ENCODE data around the gene ARID5A. TPM values are rescaled to one million over a fixed set of nuclear protein-coding genes. Genes with fewer than 3 reads are reported as not detected.

Gene ARID5A
- total and polyA plus RNA-seq, 2 experiments from 2014 or later = 5.5 to 7.7 TPM

DNA sequence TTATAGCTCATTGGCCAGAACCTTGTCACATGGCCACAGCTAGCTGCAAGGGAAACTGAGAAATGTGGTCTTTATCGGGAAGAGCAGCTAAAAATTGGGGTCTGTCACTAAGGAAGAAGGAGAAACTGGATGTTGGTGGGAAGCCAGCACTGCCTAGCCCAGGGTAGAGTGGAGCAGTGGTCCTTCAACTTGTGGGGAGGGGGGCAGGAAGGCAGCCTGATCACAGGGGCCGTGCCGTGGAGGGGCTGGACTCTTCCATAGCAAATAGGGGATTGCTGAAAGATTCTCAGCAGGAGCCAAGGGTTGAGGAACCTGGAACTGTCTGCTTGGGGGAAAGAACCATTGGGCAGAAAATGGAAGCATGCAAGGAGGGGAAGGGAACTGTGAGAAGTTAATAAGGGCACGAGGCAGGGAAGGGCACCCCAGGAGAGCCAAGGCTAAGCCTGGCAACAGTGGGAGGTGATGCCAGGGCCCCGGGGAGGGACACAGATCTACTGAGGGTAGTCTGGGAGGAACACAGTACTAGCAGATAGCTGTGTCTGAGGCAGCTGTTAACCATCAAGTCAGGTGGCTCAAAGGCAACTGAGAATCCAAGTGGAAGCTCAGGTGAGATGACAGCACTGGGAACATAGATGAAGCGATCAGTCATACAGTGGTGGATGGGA is 25.5 kb upstream of the ARID5A start (continued):
- TF ChIP-seq, protein P1, sequence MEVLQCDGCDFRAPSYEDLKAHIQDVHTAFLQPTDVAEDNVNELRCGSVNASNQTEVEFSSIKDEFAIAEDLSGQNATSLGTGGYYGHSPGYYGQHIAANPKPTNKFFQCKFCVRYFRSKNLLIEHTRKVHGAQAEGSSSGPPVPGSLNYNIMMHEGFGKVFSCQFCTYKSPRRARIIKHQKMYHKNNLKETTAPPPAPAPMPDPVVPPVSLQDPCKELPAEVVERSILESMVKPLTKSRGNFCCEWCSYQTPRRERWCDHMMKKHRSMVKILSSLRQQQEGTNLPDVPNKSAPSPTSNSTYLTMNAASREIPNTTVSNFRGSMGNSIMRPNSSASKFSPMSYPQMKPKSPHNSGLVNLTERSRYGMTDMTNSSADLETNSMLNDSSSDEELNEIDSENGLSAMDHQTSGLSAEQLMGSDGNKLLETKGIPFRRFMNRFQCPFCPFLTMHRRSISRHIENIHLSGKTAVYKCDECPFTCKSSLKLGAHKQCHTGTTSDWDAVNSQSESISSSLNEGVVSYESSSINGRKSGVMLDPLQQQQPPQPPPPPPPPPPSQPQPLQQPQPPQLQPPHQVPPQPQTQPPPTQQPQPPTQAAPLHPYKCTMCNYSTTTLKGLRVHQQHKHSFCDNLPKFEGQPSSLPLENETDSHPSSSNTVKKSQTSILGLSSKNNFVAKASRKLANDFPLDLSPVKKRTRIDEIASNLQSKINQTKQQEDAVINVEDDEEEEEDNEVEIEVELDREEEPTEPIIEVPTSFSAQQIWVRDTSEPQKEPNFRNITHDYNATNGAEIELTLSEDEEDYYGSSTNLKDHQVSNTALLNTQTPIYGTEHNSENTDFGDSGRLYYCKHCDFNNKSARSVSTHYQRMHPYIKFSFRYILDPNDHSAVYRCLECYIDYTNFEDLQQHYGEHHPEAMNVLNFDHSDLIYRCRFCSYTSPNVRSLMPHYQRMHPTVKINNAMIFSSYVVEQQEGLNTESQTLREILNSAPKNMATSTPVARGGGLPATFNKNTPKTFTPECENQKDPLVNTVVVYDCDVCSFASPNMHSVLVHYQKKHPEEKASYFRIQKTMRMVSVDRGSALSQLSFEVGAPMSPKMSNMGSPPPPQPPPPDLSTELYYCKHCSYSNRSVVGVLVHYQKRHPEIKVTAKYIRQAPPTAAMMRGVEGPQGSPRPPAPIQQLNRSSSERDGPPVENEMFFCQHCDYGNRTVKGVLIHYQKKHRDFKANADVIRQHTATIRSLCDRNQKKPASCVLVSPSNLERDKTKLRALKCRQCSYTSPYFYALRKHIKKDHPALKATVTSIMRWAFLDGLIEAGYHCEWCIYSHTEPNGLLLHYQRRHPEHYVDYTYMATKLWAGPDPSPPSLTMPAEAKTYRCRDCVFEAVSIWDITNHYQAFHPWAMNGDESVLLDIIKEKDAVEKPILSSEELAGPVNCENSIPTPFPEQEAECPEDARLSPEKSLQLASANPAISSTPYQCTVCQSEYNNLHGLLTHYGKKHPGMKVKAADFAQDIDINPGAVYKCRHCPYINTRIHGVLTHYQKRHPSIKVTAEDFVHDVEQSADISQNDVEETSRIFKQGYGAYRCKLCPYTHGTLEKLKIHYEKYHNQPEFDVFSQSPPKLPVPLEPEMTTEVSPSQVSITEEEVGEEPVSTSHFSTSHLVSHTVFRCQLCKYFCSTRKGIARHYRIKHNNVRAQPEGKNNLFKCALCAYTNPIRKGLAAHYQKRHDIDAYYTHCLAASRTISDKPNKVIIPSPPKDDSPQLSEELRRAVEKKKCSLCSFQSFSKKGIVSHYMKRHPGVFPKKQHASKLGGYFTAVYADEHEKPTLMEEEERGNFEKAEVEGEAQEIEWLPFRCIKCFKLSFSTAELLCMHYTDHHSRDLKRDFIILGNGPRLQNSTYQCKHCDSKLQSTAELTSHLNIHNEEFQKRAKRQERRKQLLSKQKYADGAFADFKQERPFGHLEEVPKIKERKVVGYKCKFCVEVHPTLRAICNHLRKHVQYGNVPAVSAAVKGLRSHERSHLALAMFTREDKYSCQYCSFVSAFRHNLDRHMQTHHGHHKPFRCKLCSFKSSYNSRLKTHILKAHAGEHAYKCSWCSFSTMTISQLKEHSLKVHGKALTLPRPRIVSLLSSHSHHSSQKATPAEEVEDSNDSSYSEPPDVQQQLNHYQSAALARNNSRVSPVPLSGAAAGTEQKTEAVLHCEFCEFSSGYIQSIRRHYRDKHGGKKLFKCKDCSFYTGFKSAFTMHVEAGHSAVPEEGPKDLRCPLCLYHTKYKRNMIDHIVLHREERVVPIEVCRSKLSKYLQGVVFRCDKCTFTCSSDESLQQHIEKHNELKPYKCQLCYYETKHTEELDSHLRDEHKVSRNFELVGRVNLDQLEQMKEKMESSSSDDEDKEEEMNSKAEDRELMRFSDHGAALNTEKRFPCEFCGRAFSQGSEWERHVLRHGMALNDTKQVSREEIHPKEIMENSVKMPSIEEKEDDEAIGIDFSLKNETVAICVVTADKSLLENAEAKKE (CRISPR knock-in tag; IDR thresholded peaks at IDR 0.05) = no peak
- TF ChIP-seq CREB1 (CRISPR knock-in tag; IDR thresholded peaks at IDR 0.05; ENCODE audit: low read depth) (no peak), STAT1 (IDR thresholded peaks at IDR 0.05; ENCODE audit: unreplicated experiment) (no peak)

DNA sequence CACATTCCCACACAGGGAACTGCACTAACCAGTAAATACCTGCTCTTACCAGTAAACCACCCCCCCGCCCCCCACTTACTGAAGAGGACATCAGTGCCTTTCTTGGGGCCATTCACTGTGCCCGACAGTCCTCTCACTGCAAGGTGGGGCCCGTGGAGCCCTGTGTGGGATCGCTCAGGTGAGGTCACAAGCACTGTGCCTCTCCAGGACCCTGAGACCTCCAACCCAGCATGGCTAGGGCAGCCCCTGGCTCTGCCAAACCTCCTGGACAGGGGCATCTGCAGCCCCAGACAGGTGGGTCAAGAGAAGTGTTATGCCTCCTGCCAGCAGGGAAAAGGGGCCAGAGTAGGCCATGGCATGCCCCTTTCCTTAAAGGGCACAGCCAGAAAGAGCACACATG is 24.7 kb upstream of the ARID5A start:
- Mint-ChIP-seq H3K9me3 (peaks cover 18% of the 10 kb centered on the region), H3K4me1 (peaks cover 11% of the 10 kb centered on the region), H3K36me3 (ENCODE audit: low read depth) (peaks cover 6% of the 10 kb centered on the region; the same call in 2 of the 3 replicates), H3K4me3 (no peak overlapping the region), H3K27me3 (ENCODE audit: insufficient read depth, low read depth, poor library complexity) (peaks cover 33% of the 10 kb centered on the region), H3K27ac (no peak overlapping the region)
- Histone ChIP-seq H4K20me1 (replicated peaks; ENCODE audit: insufficient read depth) (no peaks in the 10 kb centered on the region), H3K4me1 (ENCODE audit: insufficient read depth) (peaks cover 3% of the 10 kb centered on the region; the same call in 1 of the 2 replicates), H3K4me2 (no peak overlapping the region), H3K9me2 (ENCODE audit: insufficient read depth) (no peaks in the 10 kb centered on the region), H3K27me3 (ENCODE audit: insufficient read depth) (peaks cover 10% of the 10 kb centered on the region), H2AFZ (no peak overlapping the region), H3F3A (replicated peaks; ENCODE audit: low read depth) (0 out of 2 replicates have a peak, but pooled peaks cover 2% of the 10 kb centered on the region), H3K4me3 (no peak overlapping the region), H3K27ac (ENCODE audit: low read depth) (no peak overlapping the region), H3K79me2 (replicated peaks; ENCODE audit: insufficient read depth) (no peaks in the 10 kb centered on the region), H3K36me3 (ENCODE audit: insufficient read depth) (no peaks in the 10 kb centered on the region; the same call in 1 of the 2 replicates)
- ATAC-seq = no peak
- DNase-seq (ENCODE audit: low spot score) = no peak
- TF ChIP-seq ZNF114 (CRISPR knock-in tag; IDR thresholded peaks at IDR 0.05) = no peak
- TF ChIP-seq NANOG (IDR thresholded peaks at IDR 0.05; ENCODE audit: borderline replicate concordance) = no peak
- TF ChIP-seq, protein P2, sequence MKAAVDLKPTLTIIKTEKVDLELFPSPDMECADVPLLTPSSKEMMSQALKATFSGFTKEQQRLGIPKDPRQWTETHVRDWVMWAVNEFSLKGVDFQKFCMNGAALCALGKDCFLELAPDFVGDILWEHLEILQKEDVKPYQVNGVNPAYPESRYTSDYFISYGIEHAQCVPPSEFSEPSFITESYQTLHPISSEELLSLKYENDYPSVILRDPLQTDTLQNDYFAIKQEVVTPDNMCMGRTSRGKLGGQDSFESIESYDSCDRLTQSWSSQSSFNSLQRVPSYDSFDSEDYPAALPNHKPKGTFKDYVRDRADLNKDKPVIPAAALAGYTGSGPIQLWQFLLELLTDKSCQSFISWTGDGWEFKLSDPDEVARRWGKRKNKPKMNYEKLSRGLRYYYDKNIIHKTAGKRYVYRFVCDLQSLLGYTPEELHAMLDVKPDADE (IDR thresholded peaks at IDR 0.05) = no peak
- TF ChIP-seq, protein P3, sequence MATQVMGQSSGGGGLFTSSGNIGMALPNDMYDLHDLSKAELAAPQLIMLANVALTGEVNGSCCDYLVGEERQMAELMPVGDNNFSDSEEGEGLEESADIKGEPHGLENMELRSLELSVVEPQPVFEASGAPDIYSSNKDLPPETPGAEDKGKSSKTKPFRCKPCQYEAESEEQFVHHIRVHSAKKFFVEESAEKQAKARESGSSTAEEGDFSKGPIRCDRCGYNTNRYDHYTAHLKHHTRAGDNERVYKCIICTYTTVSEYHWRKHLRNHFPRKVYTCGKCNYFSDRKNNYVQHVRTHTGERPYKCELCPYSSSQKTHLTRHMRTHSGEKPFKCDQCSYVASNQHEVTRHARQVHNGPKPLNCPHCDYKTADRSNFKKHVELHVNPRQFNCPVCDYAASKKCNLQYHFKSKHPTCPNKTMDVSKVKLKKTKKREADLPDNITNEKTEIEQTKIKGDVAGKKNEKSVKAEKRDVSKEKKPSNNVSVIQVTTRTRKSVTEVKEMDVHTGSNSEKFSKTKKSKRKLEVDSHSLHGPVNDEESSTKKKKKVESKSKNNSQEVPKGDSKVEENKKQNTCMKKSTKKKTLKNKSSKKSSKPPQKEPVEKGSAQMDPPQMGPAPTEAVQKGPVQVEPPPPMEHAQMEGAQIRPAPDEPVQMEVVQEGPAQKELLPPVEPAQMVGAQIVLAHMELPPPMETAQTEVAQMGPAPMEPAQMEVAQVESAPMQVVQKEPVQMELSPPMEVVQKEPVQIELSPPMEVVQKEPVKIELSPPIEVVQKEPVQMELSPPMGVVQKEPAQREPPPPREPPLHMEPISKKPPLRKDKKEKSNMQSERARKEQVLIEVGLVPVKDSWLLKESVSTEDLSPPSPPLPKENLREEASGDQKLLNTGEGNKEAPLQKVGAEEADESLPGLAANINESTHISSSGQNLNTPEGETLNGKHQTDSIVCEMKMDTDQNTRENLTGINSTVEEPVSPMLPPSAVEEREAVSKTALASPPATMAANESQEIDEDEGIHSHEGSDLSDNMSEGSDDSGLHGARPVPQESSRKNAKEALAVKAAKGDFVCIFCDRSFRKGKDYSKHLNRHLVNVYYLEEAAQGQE (IDR thresholded peaks at IDR 0.05; ENCODE audit: unreplicated experiment) = no peak
- no peak for TF ChIP-seq POLR2AphosphoS5 (IDR thresholded peaks at IDR 0.05; ENCODE audit: low read depth)
- TF ChIP-seq STAT1 (IDR thresholded peaks at IDR 0.05; ENCODE audit: unreplicated experiment) = no peak
- TF ChIP-seq CREB1 (CRISPR knock-in tag; IDR thresholded peaks at IDR 0.05; ENCODE audit: low read depth) = no peak
- TF ChIP-seq, protein P4, sequence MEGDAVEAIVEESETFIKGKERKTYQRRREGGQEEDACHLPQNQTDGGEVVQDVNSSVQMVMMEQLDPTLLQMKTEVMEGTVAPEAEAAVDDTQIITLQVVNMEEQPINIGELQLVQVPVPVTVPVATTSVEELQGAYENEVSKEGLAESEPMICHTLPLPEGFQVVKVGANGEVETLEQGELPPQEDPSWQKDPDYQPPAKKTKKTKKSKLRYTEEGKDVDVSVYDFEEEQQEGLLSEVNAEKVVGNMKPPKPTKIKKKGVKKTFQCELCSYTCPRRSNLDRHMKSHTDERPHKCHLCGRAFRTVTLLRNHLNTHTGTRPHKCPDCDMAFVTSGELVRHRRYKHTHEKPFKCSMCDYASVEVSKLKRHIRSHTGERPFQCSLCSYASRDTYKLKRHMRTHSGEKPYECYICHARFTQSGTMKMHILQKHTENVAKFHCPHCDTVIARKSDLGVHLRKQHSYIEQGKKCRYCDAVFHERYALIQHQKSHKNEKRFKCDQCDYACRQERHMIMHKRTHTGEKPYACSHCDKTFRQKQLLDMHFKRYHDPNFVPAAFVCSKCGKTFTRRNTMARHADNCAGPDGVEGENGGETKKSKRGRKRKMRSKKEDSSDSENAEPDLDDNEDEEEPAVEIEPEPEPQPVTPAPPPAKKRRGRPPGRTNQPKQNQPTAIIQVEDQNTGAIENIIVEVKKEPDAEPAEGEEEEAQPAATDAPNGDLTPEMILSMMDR (conservative IDR thresholded peaks at IDR 0.05; ENCODE audit: low read depth in 2 of 2) = no peak
- TF ChIP-seq ZNF331 (CRISPR knock-in tag; IDR thresholded peaks at IDR 0.05; ENCODE audit: low read depth) = no peak
- no peak for TF ChIP-seq EZH2 (IDR thresholded peaks at IDR 0.05; ENCODE audit: low read depth, unreplicated experiment)
